Esophagus muscularis mucosa (tissue), 4 donors: Measurements from ENCODE around the gene DNAJC15. TPM values are rescaled to one million over a fixed set of nuclear protein-coding genes. Genes with fewer than 3 reads are reported as not detected.

Experiments used
- DNase-seq: peaks from one replicate; pipeline ENCODE4 v3.0.0-alpha.2; 2017; ENCODE audit errors: extremely low spot score
- H3K27ac ChIP-seq, 4 donors: fragments of 200-600 bp; sonication (generic); replicated peaks in 1 of 4; 1 replicate in 3 of 4; 2 replicates in 1 of 4; pipeline ENCODE4 v1.5.1; 2016 to 2019; ENCODE audit warnings: mild to moderate bottlenecking in 1 of 4
- H3K27me3 ChIP-seq, 4 donors: fragments of 200-600 bp; sonication (generic); one replicate each; pipeline versions ENCODE4 v1.5.1 to v1.6.0; 2016 to 2019
- H3K36me3 ChIP-seq, 4 donors: fragments of 200-600 bp; sonication (generic); one replicate each; pipeline ENCODE4 v1.5.1; 2016 to 2019
- H3K4me1 ChIP-seq, 4 donors: fragments of 200-600 bp; sonication (generic); one replicate each; pipeline ENCODE4 v1.5.1; 2016 to 2019
- H3K4me3 ChIP-seq, 4 donors: fragments of 200-600 bp; sonication (generic); 1 replicate in 2 of 4; 2 replicates in 2 of 4; pipeline ENCODE4 v1.5.1; 2016 to 2019; ENCODE audit warnings: mild to moderate bottlenecking in 4 of 4, moderate library complexity in 1 of 4
- H3K9me3 ChIP-seq, 4 donors: fragments of 200-600 bp; sonication (generic); 1 replicate in 3 of 4; 2 replicates in 1 of 4; pipeline ENCODE4 v1.5.1; 2016 to 2019
- EP300 ChIP-seq: sonication (generic); formaldehyde crosslinking; IDR thresholded peaks from one replicate; pipeline ENCODE4 v1.6.1; 2017; ENCODE audit warnings: antibody characterized with exemption
- POLR2A ChIP-seq: fragments of 450-650 bp; IDR thresholded peaks from one replicate; pipeline ENCODE4 v1.6.1; 2017; ENCODE audit warnings: antibody characterized with exemption, moderate library complexity, mild to moderate bottlenecking, low read depth
- POLR2AphosphoS5 ChIP-seq, 2 donors: sonication (generic); formaldehyde crosslinking; IDR thresholded peaks; one replicate each; pipeline ENCODE4 v1.6.1; 2017; ENCODE audit warnings: antibody characterized with exemption in 2 of 2
- WGBS: methylation state at CpG from one replicate; pipeline ENCODE4 v1.1.5; 2018; 5-methylcytosine and 5-hydroxymethylcytosine counted together
- intact Hi-C: fragments of 100-400 bp; cut with DNase I; formaldehyde crosslinking; loops from one replicate; pipeline ENCODE4 v1.15.1; 2023
- total RNA-seq, 4 donors: library from RNA; depleted of rRNA; stranded (reverse); fragments of >200 nt; gene quantifications; one replicate each; pipeline versions ENCODE4 v1.1.0 to v1.2.1, GENCODE V29; 2016
- TF ChIP-seq, protein P1 (sequence below), 3 experiments: fragments of 200-600 bp in 2 of 3; fragments of 450-650 bp in 1 of 3; sonication (generic) in 2 of 3; IDR thresholded peaks; one replicate each; pipeline ENCODE4 v1.5.1; 2017 to 2019; ENCODE audit warnings: antibody characterized with exemption in 3 of 3, mild to moderate bottlenecking in 2 of 3, moderate library complexity in 1 of 3

DNAJC15 gene
- total RNA-seq, 4 donors from 2014 or later, result 13.3 to 19.8 (median 13.6) TPM

DNA sequence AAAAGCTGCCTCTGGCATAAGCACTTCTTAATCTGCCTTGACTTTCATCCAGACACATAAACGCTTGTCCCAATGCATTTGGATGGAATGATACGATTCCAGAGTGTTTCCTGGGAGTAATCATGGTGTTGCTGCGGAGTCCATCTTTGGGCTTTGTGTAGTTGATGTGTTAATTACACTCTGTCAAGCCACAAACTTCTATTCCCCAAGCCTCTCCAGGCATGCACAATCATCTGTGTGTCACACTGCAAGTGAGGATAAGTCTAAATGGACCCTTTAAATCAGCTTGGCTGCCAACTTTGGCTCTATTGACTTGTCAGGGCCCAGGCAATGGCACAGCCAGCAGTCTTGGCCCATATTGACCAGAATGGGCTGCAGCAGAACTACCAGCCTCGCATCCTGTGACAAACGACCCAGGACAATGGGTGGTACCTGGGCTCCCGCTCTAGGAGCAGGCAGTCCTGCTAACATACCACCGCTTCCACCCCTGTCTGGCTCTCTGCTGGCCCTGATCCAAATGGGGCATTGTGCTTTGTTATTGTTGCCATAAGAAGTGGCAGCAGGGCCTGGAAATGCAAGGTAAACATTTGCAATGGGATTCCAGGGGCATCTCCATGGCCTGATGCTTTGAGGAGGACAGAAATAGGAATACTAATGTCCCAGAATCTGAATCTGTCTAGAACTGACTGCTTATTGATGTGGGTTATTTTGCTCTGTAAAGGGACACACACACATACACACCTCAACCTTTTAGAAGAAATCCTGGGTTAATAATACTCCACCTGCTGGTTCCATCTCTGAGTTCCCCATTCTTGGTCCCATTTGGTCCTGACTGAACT lies 127.2 kb downstream of the DNAJC15 start:
- Histone ChIP-seq H3K4me3 (no peak overlapping the region), H3K4me1 (no peaks in the 10 kb centered on the region), H3K27me3 (no peaks in the 10 kb centered on the region), H3K27ac (no peak overlapping the region), H3K9me3 (no peaks in the 10 kb centered on the region), H3K36me3 (no peaks in the 10 kb centered on the region)
- TF ChIP-seq, protein P1, sequence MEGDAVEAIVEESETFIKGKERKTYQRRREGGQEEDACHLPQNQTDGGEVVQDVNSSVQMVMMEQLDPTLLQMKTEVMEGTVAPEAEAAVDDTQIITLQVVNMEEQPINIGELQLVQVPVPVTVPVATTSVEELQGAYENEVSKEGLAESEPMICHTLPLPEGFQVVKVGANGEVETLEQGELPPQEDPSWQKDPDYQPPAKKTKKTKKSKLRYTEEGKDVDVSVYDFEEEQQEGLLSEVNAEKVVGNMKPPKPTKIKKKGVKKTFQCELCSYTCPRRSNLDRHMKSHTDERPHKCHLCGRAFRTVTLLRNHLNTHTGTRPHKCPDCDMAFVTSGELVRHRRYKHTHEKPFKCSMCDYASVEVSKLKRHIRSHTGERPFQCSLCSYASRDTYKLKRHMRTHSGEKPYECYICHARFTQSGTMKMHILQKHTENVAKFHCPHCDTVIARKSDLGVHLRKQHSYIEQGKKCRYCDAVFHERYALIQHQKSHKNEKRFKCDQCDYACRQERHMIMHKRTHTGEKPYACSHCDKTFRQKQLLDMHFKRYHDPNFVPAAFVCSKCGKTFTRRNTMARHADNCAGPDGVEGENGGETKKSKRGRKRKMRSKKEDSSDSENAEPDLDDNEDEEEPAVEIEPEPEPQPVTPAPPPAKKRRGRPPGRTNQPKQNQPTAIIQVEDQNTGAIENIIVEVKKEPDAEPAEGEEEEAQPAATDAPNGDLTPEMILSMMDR (IDR thresholded peaks at IDR 0.05), result no peak
- TF ChIP-seq EP300, result no peak
- TF ChIP-seq POLR2A, result no peak
- no peak for TF ChIP-seq POLR2AphosphoS5 (IDR thresholded peaks at IDR 0.05)
- WGBS, result 76% methylated on average over 7 of the region's 7 CpGs
- no peak for DNase-seq
- intact Hi-C loops, result no loop called here

- intact Hi-C loops, result no loop called here
- 97% methylated on average over 14 of the region's 14 CpGs for WGBS
- H3K4me3 ChIP-seq, result no peak overlapping the region
These were observed 130.2 kb downstream of the DNAJC15 start for GRCh38 chr13:43153436-43154090.

DNA sequence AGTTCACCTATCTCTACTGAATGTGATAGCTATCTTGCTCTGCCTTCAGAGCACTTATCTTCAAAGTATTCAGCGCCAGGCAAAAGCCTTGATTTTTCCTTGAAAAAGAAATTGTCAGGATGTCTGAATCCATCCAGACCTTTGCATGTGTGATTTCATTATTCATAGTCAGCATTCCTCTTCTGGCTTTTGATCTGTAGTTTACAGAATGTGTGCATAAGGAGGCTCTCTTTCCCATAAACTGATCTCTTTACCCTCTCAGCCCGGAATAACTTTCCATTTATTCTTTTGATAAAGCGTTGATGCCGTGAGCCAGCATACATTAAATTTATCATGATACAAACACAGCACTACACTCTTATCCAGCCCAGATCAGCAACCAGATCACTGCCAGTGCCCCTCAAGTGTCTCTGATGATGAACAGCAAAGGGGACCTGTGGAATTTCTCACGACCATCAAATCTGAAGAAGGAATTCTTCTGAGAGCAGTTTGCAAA lies 130.8 kb downstream of the DNAJC15 start:
- no peak overlapping the region for H3K4me3 ChIP-seq
- H3K27me3 ChIP-seq, result no peaks in the 10 kb centered on the region
- intact Hi-C loops, result no loop called here
- DNase-seq, result peak; percentile 47
- no peaks in the 10 kb centered on the region for H3K4me1 ChIP-seq
- H3K27ac ChIP-seq, result no peak overlapping the region
- no peaks in the 10 kb centered on the region for H3K9me3 ChIP-seq
- 79% methylated on average over 5 of the region's 5 CpGs for WGBS
- no peak for TF ChIP-seq POLR2AphosphoS5 (IDR thresholded peaks at IDR 0.05)
- TF ChIP-seq POLR2A, result no peak
- TF ChIP-seq EP300, result no peak
- TF ChIP-seq, protein P1 (IDR thresholded peaks at IDR 0.05), result no peak
- H3K36me3 ChIP-seq, result no peaks in the 10 kb centered on the region

More at GRCh38 chr13:43153436-43154090, 130.2 kb downstream of the DNAJC15 start:
- H3K36me3 ChIP-seq, result no peaks in the 10 kb centered on the region
- no peaks in the 10 kb centered on the region for H3K9me3 ChIP-seq
- TF ChIP-seq, protein P1 (IDR thresholded peaks at IDR 0.05), result no peak
- TF ChIP-seq EP300 (no peak), POLR2AphosphoS5 (IDR thresholded peaks at IDR 0.05) (no peak), POLR2A (no peak)
- no peak overlapping the region for H3K27ac ChIP-seq
- DNase-seq, result peak; percentile 83
- H3K4me1 ChIP-seq, result no peaks in the 10 kb centered on the region
- no peaks in the 10 kb centered on the region for H3K27me3 ChIP-seq

- intact Hi-C loops, result no loop called here
- H3K4me1 ChIP-seq, result no peaks in the 10 kb centered on the region
- H3K36me3 ChIP-seq, result no peaks in the 10 kb centered on the region
- peak; percentile 83 for DNase-seq
- H3K27me3 ChIP-seq, result no peaks in the 10 kb centered on the region
- WGBS, result 95% methylated on average over 3 of the region's 3 CpGs
- H3K4me3 ChIP-seq, result no peak overlapping the region
- TF ChIP-seq POLR2A, result no peak
- TF ChIP-seq EP300, result no peak
- no peak overlapping the region for H3K27ac ChIP-seq
- no peaks in the 10 kb centered on the region for H3K9me3 ChIP-seq
These were observed 131.5 kb downstream of the DNAJC15 start for GRCh38 chr13:43154839-43155238.

- WGBS, result 100% methylated on average over 2 of the region's 2 CpGs
- intact Hi-C loops, result no loop called here
- H3K36me3 ChIP-seq, result no peaks in the 10 kb centered on the region
- no peaks in the 10 kb centered on the region for H3K4me1 ChIP-seq
- TF ChIP-seq POLR2AphosphoS5 (IDR thresholded peaks at IDR 0.05) (no peak), POLR2A (no peak), EP300 (no peak)
- TF ChIP-seq, protein P1 (IDR thresholded peaks at IDR 0.05), result no peak
- H3K9me3 ChIP-seq, result no peaks in the 10 kb centered on the region
- no peak overlapping the region for H3K27ac ChIP-seq
- no peak overlapping the region for H3K4me3 ChIP-seq
- H3K27me3 ChIP-seq, result no peaks in the 10 kb centered on the region
- peak; percentile 86 for DNase-seq
These were observed 133.5 kb downstream of the DNAJC15 start for GRCh38 chr13:43156916-43157315.
